GM18526 (cell line): ENCODE results near the gene VAMP4.

Experiments
- POLR2A ChIP-seq: IDR thresholded peaks from 3 replicates; pipeline ENCODE4 v1.6.1; 2011; ENCODE audit not compliant: insufficient read length; ENCODE audit errors: extremely low read depth

Gene VAMP4

DNA sequence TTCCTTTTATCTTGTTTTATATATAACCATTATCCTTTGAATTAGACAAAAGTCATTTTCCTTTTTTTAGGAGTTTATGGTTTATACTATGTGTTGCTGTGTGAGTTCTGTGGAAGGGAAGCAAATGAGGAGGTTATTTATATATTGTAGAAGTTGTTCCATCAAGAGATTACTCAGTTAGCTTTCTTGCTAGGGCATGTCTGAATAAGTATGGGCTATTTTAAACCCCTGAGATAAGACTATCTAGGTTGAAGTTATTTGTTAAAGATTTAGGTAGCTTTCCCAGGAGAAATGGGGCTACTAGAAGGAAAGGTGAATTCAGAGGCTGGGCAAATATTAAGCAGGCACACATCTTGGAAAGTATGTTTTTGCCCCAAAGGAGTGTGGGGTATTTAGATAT, 16.1 kb upstream of the VAMP4 start:
- TF ChIP-seq POLR2A: no peak

DNA sequence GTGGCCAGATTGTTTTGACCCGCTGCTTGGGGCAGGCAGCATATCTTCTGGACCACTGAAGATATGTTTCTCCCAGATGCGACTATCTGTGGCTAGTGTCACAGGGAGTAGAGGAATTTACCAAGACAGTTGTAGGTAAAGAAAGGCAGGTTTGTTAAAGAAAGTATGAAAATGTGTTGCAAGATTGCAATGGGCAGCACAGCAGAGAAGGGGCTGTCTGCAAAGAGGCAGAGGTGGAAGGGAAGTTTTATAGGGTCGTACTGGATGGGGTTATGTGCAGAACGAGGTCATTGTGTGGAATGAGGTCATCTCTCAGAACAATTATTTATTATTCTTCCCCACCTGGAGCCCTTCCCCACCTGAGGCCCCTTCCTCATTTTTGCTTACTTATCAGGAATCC, 15.0 kb upstream of the VAMP4 start:
- TF ChIP-seq POLR2A: no peak

DNA sequence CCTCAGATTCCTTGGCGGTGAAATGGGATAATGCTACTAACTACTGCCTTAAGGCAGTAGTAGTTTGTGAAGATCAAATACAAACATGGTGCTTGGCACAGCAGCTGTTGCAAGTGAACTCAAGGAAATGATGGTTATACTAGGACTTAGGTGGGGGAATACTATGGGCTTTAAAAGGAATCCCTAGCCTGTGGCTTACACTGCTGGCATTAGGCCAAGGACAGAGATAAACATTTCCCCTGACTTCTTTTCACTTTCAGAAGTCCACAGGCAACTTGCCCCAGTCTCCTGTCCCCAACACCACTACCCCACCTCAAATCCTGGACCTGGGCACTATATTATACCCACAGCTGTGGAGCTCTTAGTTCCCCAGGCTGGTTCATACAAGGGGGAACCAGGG, 13.1 kb upstream of the VAMP4 start:
- no peak for TF ChIP-seq POLR2A

DNA sequence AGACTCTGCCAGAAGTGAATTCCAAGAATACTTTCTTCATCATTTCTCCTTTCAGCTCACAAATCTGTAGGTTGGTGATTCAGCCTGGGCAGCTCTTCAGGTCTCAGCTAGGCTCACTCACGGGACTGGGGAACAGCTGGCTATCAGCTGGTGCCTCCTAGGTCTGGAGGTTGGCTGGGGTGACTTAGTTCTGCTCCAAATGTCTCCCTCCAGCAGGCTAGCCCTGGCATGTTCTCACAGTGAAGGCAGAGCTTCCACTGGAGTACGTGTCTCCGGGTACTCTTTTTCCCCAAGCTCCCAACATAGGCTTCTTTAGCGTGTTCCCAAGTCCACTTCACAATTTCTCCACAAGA, 12.5 kb upstream of the VAMP4 start:
- no peak for TF ChIP-seq POLR2A

DNA sequence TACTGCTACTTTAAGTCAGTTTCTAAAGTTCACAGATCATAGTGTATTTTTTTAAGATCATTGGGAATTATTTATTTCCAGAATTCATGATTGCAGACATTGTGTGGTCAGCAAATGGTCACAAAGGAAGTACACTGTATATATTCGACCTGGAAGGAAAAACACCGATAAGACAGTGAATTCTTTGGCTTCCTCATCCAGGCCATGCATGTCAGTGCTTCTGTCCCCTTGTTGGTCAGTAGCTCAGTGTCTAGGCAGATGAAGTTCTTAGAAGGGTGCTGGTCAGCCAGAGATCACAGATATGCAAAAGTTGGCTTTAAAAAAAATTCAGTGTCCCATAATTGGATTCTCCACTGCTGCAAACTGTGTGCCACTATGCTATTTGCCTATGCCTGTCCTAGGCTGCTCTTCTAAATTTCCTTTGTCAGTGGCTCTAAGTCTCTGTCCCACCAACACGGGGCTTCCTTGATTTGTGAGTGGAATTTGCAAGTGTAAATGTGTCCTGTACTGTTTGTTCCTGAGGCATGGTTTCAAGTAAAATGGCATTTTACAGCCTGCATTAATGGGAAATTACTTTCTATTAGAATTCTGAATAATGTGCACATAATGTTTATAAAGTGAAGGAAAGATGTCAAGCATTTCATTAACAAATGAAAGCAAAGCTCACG, 12.0 kb upstream of the VAMP4 start:
- no peak for TF ChIP-seq POLR2A

DNA sequence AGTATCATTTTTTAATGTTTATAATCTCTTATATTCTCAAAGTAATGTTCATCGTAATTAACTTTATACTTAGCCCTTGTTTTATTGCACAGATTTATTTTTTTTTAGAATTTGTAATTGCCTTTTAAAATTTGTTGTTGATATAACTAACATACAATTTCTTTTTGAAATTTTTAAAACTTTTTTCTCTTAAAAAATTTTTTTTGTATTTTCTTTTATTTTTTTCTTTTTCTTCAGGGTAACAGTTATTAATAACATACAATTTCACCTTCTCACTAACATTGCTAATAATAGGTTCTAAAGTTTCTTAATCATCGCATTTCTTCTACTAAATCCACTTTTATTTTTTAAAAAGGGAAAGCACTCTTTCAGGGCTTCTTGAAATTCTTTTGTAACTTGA, 11.3 kb upstream of the VAMP4 start:
- no peak for TF ChIP-seq POLR2A

DNA sequence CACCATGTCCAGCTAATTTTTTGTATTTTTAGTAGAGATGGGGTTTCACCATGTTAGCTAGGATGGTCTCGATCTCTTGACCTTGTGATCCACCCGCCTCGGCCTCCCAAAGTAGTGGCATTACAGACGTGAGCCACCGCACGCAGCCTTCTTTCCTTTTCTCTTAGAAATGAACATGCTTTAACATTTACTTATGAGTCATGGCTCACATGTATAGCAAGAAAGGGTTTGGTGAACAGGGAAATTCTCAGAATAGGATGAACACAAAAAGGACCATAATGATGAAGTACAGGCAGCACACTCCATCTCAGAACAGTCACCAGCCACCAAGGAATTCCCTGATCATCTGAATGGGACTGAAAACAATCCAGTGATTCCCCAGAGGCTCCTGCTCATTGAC, 9.4 kb upstream of the VAMP4 start:
- no peak for TF ChIP-seq POLR2A

DNA sequence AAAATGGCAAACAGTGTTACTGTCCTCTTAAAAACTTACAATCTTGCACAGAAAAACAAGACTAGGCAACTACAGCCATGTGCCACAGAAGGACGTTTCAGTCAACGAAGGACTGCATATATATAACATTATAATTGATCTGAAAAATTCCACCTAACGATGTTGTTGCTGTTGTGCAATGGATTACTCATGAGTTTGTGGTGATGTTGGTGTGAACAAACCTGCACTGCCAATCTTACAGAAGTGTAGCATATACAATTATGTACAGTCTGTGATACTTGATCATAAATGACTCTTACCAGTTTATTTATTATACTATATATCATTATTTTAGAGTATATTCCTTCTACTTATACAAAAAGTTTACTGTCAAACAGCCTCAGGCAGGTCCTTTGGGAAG, 6.8 kb upstream of the VAMP4 start:
- no peak for TF ChIP-seq POLR2A

DNA sequence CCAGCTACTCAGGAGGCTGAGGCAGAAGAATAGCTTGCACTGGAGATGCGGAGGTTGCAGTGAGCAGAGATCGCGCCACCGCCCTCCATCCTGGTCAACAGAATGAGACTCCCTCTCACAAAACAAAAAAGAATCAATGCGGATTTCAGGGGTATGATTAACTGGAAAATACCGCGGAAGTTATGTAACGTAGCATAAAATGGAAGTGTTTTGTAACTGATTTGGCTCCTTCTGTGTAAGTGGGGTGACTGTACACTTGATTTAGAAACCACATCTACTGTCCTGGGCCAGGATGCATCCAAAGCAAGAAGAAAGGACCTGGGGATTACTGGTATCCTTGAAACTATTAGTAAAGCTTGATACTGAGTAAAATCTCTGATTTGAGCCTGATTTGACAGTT, 3.1 kb upstream of the VAMP4 start:
- no peak for TF ChIP-seq POLR2A

DNA sequence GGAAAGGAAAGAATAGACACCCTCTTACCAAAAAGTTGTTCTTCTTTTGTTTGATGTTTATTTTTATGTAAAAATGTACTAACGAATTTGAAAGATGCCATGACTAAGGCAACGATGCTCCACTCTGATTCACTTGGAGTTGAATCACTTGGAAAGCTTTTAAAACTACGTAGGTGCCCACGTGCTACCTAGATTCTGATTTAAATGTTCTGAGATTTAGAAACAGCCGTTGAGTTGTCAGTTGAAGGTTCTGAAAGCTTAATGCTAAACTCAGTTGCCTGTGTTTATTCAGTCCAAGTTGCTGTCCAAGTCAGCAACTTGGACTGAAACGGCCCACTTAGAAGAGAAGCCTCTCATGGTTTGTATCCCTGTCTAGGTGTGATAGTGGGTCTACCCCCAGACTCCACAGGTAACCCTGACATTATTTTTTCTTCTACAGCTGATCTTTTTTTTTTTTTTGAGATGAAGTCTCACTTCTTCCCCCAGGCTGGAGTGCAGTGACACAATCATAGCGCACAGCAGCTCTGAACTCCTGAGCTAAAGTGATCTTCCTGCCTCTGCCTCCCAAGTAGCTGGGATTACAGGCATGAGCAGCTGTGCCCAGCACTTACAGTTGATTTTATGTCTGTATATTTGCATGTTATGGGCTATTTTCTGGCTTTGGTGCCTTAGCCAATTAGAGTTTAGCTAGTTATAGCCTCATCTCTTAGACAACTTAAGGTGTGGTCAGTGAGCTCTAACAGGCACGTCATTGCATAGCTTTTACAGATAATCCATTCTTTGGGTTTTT, 1.4 kb upstream of the VAMP4 start:
- no peak for TF ChIP-seq POLR2A

DNA sequence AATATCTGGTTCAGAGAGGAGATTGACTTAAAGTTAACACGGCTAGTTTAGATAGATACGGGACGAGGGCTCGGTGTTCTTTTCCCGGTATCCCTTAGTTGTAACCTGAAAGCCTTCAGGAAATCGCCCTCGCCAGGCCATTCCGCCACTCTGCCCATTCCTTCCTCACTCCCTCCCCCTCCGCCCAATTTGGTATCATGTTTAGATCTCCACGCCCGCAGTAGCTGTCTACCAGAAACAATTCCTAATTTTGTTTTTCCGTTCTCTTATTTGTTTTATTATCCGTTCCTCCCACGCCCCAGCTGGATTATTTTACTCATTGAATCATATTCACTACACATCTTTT, 685 bp upstream of the VAMP4 start:
- no peak for TF ChIP-seq POLR2A

DNA sequence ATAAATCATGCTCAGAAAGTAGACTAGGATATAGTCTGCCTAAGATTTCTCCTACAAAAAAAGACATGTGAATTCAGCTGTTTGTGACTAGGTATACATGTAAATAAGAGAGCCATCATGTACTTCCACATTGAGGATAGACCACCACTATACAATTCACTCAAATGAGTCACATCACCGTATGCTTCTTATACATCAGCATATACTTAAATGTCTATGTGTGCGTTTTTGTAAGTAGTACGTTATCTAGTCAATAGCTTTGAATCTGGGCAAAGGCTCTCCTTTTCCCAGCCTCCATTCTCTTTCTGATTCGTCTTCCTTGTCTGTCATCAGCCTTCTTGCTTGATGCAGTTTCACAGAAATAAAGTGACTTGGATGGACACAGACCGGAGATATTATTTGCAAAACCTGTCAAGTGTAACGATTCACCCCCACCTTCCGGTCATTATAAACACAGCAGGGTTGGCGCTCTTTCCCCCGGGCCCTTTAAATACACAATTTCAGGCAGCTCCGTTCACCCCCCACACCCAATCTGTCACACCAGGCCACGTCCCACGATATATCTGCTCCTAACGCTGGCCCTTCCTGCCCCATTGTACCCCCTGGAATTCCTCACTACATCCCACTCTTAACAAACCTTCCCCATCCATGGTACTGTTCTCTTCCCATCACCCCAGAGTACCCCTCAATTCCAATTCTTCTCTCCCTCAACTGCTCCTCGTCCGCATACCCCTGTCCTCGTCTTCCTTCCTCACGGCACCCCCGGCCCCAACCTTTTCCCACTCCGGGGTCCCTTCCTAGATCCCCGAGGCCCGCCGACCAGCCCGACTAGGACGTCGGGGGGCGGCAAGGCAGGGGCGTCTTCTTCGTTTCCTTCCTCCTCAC, 636 bp downstream of the VAMP4 start:
- no peak for TF ChIP-seq POLR2A

DNA sequence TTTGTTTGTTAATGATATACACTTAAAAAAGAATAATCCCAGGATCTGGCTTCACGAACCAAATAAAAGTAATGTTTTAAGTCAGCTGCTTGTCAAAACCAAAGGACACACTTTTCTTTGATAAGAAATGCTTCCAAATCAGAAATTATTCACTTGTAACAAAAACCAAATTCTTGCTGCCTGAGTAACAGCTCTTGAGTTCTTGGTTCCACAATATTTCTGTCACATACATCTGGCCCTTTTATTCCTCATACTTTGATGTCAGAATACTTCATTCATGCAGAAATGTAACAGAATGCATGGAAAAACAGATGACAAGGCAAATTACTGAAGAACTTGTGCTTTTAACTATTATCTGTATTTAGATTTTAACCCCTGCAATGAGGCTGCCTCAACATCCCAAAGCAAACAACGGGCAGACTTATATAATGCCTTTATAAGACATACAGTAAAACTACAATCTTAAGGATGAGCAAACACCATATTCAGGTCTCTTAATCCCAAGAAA, 1.5 kb downstream of the VAMP4 start:
- no peak for TF ChIP-seq POLR2A

DNA sequence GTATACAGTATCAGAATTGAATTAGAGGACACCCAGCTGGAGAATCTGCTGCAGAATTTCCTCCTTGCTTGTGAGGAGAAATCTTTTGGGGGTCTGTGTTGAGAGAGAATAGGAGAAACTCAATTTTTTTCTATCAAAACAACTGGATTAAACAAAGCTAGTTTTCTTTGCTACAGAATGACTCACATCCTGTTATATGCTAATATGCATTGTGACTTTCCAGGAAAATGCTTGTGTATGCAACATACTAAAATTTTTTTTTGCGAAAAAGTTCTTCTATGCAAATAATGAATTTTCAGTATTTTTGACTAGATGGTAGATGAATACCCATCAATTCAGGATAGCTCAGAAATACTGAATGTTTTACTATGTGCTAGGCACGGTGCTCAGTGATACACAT, 2.2 kb downstream of the VAMP4 start:
- no peak for TF ChIP-seq POLR2A

DNA sequence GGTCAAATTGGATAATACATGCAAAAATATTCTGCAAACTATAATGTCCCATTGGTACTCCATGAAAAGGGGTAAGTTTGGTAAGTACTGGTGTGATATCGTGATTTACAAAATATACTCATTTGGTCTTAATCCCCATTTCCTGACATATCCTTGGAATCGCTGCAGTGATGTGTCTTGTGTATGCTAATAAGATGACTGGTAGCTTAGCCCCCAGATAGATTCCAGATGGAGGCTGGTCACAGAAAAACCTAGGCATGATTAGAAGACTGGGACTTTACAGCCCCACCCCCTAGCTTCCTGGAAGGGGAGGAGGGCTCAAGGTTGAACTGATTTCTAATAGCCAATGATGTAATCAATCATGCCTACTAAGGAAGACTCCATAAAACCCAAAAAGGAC, 3.0 kb downstream of the VAMP4 start:
- no peak for TF ChIP-seq POLR2A

DNA sequence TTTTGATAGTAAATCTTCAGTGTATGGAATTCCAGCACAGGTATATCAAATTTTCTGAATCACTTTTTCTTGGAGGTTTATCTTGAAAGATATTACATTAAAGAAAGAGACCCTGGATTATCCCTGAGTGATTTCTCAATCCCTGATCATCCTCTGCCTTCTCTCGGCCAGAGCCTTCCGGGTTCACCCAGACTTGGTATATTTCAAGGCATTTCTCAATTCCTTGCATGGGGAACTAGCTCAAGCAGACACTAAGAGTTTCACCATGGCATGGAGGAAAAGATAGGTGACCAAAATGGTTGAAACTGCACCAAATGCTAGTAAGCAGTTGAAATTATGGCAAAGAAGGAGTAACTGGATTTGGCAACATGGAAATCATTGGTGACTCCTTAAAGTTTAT, 5.7 kb downstream of the VAMP4 start:
- TF ChIP-seq POLR2A: no peak
